ENCODE results near the gene MCL1. TPM values are rescaled to one million over a fixed set of nuclear protein-coding genes. Genes with fewer than 3 reads are reported as not detected.
A peak's percentile ranks its signal among the peaks of the same experiment; 100 is the strongest.
"Not testable (repeated sequence)": the region's sequence is repeated elsewhere in the genome, so short reads cannot be mapped to it uniquely, and the experiment has no call there.

MCL1 gene
- total and polyA plus RNA-seq, 7 donors: 119 to 352 (median 168) TPM

DNA sequence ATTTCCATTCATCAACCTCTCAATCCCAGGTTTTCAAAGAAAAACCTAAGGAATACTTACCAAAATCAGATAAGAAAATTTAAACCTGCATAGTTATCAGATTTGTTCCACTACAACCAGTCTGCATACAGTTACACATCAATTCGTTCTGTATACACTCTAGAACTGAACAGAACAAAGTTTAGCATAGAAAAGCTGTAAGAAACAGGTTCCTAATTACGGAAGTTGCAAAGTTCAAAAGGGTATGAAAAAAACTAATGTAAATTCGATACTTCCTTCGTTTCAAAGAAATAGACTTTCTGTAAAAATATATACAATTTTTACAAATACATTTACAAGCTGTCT, 3.1 kb downstream of the MCL1 start:
- 2% methylated on average over 4 of the region's 4 CpGs for WGBS, 2 donors
- H3K27ac ChIP-seq: peak overlapping the region; percentile 95 to 99 (median 97)
- DNase-seq: no peak
- H3K27me3 ChIP-seq: no peaks in the 10 kb centered on the region
- H3K4me1 ChIP-seq: peaks cover 4 to 74% (median 60%) of the 10 kb centered on the region in 4 donors
- H3K4me3 ChIP-seq: peak overlapping the region; percentile 77 to 98 (median 94)
- TF ChIP-seq POLR2AphosphoS5 (IDR thresholded peaks at IDR 0.05) (no peak), POLR2A (IDR thresholded peaks at IDR 0.05) (no peak), EP300 (IDR thresholded peaks at IDR 0.05) (no peak)
- TF ChIP-seq, protein P1, sequence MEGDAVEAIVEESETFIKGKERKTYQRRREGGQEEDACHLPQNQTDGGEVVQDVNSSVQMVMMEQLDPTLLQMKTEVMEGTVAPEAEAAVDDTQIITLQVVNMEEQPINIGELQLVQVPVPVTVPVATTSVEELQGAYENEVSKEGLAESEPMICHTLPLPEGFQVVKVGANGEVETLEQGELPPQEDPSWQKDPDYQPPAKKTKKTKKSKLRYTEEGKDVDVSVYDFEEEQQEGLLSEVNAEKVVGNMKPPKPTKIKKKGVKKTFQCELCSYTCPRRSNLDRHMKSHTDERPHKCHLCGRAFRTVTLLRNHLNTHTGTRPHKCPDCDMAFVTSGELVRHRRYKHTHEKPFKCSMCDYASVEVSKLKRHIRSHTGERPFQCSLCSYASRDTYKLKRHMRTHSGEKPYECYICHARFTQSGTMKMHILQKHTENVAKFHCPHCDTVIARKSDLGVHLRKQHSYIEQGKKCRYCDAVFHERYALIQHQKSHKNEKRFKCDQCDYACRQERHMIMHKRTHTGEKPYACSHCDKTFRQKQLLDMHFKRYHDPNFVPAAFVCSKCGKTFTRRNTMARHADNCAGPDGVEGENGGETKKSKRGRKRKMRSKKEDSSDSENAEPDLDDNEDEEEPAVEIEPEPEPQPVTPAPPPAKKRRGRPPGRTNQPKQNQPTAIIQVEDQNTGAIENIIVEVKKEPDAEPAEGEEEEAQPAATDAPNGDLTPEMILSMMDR (IDR thresholded peaks at IDR 0.05): no peak
- no peaks in the 10 kb centered on the region for H3K9me3 ChIP-seq
- peaks cover 31 to 69% (median 39%) of the 10 kb centered on the region in 4 donors for H3K36me3 ChIP-seq
- intact Hi-C loops (cut with DNase I): loop anchor here (5.0 kb wide), 1 partner anchor 36 kb away; no protein-coding TSS in a partner anchor

DNA sequence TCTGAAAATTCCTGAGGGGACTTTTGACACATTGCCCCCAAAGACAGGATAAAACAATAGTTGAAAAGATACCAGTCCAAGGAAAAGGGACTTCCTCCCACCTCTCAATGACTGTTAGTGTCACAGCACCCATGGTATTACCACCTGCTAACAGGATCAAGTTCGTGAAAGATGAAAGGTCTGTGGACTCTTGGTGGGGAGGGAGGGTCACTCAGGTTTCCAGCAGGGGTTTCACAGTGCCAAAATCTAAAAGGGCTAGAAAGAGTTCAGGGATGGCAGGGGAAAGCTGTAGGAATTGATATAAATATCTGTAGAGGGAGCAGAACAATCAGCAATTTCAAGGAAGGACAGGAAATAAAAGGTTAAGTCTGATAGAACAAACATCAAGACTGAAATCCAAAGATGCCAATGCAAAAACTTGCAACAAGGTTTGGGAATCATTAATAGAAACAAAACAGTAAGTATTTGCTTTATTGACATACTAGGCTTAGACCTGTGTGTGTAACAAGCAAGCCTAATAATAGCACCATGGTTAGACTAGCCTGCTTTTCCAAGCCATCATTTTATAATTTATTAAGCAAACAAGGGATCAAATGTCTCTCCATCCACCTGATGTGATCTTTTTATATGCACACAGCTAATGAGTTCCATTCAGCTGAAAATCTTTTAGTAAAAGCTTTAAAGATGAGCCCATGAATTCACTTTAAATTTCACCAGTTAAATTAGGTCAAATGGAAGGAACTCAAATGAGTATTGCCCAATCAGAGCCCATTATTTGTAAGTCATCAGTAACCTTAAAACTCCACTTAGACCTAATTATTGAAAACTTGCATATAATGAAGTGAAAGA, 3.7 kb downstream of the MCL1 start:
- H3K4me1 ChIP-seq: peaks cover 4 to 77% (median 66%) of the 10 kb centered on the region in 4 donors
- intact Hi-C loops (cut with DNase I): loop anchor here (5.0 kb wide), 1 partner anchor 37 kb away; no protein-coding TSS in a partner anchor
- peaks cover 31 to 73% (median 39%) of the 10 kb centered on the region in 4 donors for H3K36me3 ChIP-seq
- no peaks in the 10 kb centered on the region for H3K27me3 ChIP-seq
- WGBS, 2 donors: 7 to 11% methylated on average over 1 of the region's 1 CpG
- TF ChIP-seq POLR2AphosphoS5 (IDR thresholded peaks at IDR 0.05): peak in 2 of 4 donors; percentile 6 to 14
- TF ChIP-seq, protein P1 (IDR thresholded peaks at IDR 0.05): no peak
- H3K27ac ChIP-seq: peak overlapping the region; percentile 95 to 99 (median 97)
- no peaks in the 10 kb centered on the region for H3K9me3 ChIP-seq
- DNase-seq: no peak
- H3K4me3 ChIP-seq: peak overlapping the region; percentile 77 to 98 (median 94)

DNA sequence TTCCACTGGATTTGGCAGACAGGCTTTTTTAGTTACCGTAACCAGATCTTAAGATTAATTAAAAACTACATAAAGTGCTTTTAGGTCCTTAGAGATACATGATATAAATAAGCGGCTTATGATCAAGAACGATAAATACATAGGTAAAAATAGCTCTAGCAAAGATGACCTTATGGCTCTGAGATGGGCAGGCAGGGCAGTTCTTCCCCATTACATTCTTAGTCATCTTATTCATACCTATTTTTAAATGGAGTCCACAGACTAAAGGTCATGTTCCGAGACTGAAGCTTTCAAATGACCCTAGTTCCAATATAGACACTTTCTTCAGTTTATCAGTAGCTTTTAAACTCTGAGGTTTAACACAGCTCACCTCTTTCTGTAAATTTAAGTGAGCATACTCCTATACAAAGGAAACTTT, 4.3 kb downstream of the MCL1 start:
- WGBS, 2 donors: 35 to 50% methylated on average over 4 of the region's 4 CpGs
- TF ChIP-seq EP300 (IDR thresholded peaks at IDR 0.05): no peak
- TF ChIP-seq POLR2A (IDR thresholded peaks at IDR 0.05): no peak
- TF ChIP-seq POLR2AphosphoS5 (IDR thresholded peaks at IDR 0.05): no peak
- H3K4me1 ChIP-seq: peaks cover under 1 to 78% (median 67%) of the 10 kb centered on the region in 4 donors

DNA sequence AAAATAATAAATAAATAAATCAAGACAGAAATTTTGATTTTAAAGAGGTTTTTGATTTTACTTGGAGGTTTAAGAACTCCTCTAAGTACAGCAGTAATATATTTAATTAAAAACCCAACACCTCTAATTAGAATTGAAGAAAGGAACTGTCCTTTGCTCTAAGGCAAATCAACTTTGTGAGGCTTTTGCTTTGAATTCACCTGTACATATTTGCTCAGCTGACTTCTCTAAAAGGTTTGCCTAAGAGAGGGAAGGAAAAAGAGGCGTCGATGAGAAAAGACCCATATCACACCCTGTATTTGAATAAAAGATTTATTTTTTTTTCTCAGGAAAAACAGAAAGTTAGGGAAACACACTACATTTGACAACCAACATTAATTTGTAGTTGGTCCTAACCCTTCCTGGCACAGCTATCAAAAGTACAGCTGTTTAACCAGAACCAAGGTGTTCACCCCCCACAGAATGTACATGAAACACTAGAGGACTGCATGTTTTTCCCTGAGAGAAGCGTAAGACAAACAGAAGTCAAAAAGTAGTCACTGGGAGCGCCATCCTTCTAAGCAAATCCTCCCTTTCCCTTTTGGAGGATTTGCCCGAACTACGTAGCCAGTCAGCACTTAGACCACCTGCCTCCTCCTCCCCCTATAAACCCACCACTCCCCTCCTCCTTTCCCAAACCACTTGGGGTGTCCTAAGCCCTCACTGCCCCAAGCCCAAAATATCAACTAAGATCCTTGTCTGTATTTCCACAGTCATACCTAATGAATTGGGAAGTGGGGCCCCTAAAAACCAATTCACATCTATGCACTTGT, 4.9 kb downstream of the MCL1 start:
- H3K27me3 ChIP-seq: no peaks in the 10 kb centered on the region
- peak overlapping the region; percentile 77 to 98 (median 94) for H3K4me3 ChIP-seq
- DNase-seq: no peak
- H3K27ac ChIP-seq: peak overlapping the region; percentile 95 to 99 (median 97)
- peaks cover 31 to 73% (median 39%) of the 10 kb centered on the region in 4 donors for H3K36me3 ChIP-seq
- H3K4me1 ChIP-seq: peaks cover 0 to 81% (median 71%) of the 10 kb centered on the region in 4 donors
- TF ChIP-seq, protein P1 (IDR thresholded peaks at IDR 0.05): no peak
- TF ChIP-seq POLR2A (IDR thresholded peaks at IDR 0.05): peak in 1 of 2 donors; percentile 12
- intact Hi-C loops (cut with DNase I): loop anchor here (5.0 kb wide), 1 partner anchor 38 kb away; no protein-coding TSS in a partner anchor
- WGBS, 2 donors: 47 to 65% methylated on average over 6 of the region's 6 CpGs
- H3K9me3 ChIP-seq: no peaks in the 10 kb centered on the region

More for the DNA sequence above, 4.3 kb downstream of the MCL1 start:
- Histone ChIP-seq H3K27ac (peak overlapping the region; percentile 95 to 99 (median 97)), H3K27me3 (no peaks in the 10 kb centered on the region), H3K9me3 (no peaks in the 10 kb centered on the region), H3K4me3 (peak overlapping the region; percentile 77 to 98 (median 94)), H3K36me3 (peaks cover 31 to 73% (median 39%) of the 10 kb centered on the region in 4 donors)
- intact Hi-C loops (cut with DNase I): loop anchor here (5.0 kb wide), 1 partner anchor 37 kb away; no protein-coding TSS in a partner anchor
- DNase-seq: no peak

DNA sequence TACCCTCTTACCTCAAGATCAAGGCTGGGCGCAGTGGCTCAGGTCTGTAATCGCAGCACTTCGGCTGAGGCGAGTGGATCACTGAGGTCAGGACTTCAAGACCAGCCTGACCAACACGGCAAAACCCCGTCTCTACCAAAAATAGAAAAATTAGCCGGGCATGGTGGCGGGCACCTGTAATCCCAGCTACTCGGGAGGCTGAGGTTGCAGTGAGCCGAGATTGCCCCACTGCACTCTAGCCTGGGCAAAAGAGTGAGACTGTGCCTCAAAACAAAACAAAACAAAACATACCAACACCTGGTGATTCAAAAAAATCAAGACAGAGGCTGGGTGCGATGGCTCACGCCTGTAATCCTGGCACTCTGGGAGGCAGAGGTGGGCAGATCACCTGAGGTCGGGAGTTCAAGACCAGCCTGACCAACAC, 5.8 kb downstream of the MCL1 start:
- H3K27ac ChIP-seq: peak overlapping the region; percentile 38 to 99 (median 96)
- H3K9me3 ChIP-seq; H3K27me3 ChIP-seq; intact Hi-C loops (cut with DNase I): not testable (repeated sequence)
- peak overlapping the region in 2 of 4 donors; percentile 9 to 91 for H3K4me3 ChIP-seq
- WGBS, 2 donors: 75 to 76% methylated on average over 13 of the region's 13 CpGs
- H3K36me3 ChIP-seq: peaks cover 31 to 73% (median 39%) of the 10 kb centered on the region in 4 donors
- H3K4me1 ChIP-seq: peaks cover 0 to 89% (median 79%) of the 10 kb centered on the region in 4 donors
- peak; percentile 64 for DNase-seq

Data from sigmoid colon (tissue), 7 donors.